Heart left ventricle (tissue), 16 donors: ENCODE results near the gene CCNJL. TPM values are rescaled to one million over a fixed set of nuclear protein-coding genes. Genes with fewer than 3 reads are reported as not detected.
"Not testable (repeated sequence)": the region's sequence is repeated elsewhere in the genome, so short reads cannot be mapped to it uniquely, and the experiment has no call there.

Experiments
- ATAC-seq, 4 donors: fragments of 200-7000 bp; cut with Tn5 transposase; one replicate each; pipeline ENCODE4 v1.9.1; 2020 to 2022; ENCODE audit warnings: moderate library complexity in 4 of 4, mild to moderate bottlenecking in 3 of 4, moderate number of reproducible peaks in 1 of 4
- DNase-seq, 5 donors: peaks; one replicate each; pipeline ENCODE4 v3.0.0-alpha.2; 2020
- H3K27ac ChIP-seq, 12 donors: fragments of 200-600 bp; sonication (generic) in 4 of 12; one replicate each; pipeline versions ENCODE4 v1.5.0 to v1.8.0; 2016 to 2022; ENCODE audit warnings: mild to moderate bottlenecking in 2 of 12
- H3K27me3 ChIP-seq, 9 donors: fragments of 200-600 bp; sonication (generic) in 2 of 9; one replicate each; pipeline versions ENCODE4 v1.5.1 to v1.8.0; 2016 to 2022; ENCODE audit warnings: mild to moderate bottlenecking in 3 of 9
- H3K36me3 ChIP-seq, 9 donors: fragments of 200-600 bp; sonication (generic) in 2 of 9; one replicate each; pipeline versions ENCODE4 v1.5.0 to v1.8.0; 2018 to 2022; ENCODE audit warnings: mild to moderate bottlenecking in 2 of 9
- H3K4me1 ChIP-seq, 12 donors: fragments of 200-600 bp; sonication (generic) in 4 of 12; one replicate each; pipeline versions ENCODE4 v1.5.0 to v1.8.0; 2016 to 2022; ENCODE audit warnings: mild to moderate bottlenecking in 3 of 12
- H3K4me3 ChIP-seq, 12 donors: fragments of 200-600 bp; sonication (generic) in 4 of 12; one replicate each; pipeline versions ENCODE4 v1.5.0 to v1.8.0; 2017 to 2022; ENCODE audit warnings: mild to moderate bottlenecking in 9 of 12, moderate library complexity in 4 of 12
- H3K9me3 ChIP-seq, 12 donors: fragments of 200-600 bp; sonication (generic) in 4 of 12; one replicate each; pipeline versions ENCODE4 v1.5.0 to v1.8.0; 2016 to 2022; ENCODE audit warnings: mild to moderate bottlenecking in 1 of 12
- CTCF ChIP-seq, 12 donors: fragments of 200-600 bp; sonication (generic) in 4 of 12; IDR thresholded peaks; one replicate each; pipeline versions ENCODE4 v1.5.0 to v1.8.0; 2018 to 2022; ENCODE audit warnings: antibody characterized with exemption in 12 of 12, mild to moderate bottlenecking in 5 of 12
- POLR2A ChIP-seq, 2 donors: fragments of 450-650 bp; IDR thresholded peaks; one replicate each; pipeline ENCODE4 v1.6.1; 2017; ENCODE audit warnings: antibody characterized with exemption in 2 of 2, mild to moderate bottlenecking in 2 of 2, moderate library complexity in 2 of 2
- WGBS, 4 donors: extraction: QIAGEN DNeasy Blood & Tissue Kit in 2 of 4; methylation state at CpG; one replicate each; pipeline versions ENCODE4 v1.1.5 to v1.1.7; 2013 to 2018; 5-methylcytosine and 5-hydroxymethylcytosine counted together
- intact Hi-C, 10 donors: fragments of 100-400 bp; cut with DNase I; formaldehyde crosslinking; loops; one replicate each; pipeline versions ENCODE4 v1.11.1 to v1.14.2; 2022
- polyA plus RNA-seq, 2 donors: library from polyadenylated mRNA; stranded (reverse); fragments of 200-250 nt; gene quantifications; one replicate each; pipeline ENCODE4 v1.2.3, GENCODE V29; 2013
- total RNA-seq, 9 donors: library from RNA; depleted of rRNA in 2 of 9; stranded (reverse); fragments of >200 nt in 2 of 9; fragmentation: NEBNext Ultra II Directional in 3 of 9; extraction: Animal tissue kit (Norgen Biotek cat#: 25700) in 3 of 9; gene quantifications; one replicate each; pipeline versions ENCODE4 v1.1.0 to v1.2.4, GENCODE V29; 2016 to 2023
- donor health status: ischemic (EF 13 %, LVEDD 7.1; RV severe dilation, severe dysfunction).
- donor health status: healthy with polysubstance abuse.
- donor health status: DM: no; HTN: yes; CAD: no.
- donor health status: DM: no; HTN: no; CAD: no.
- donor health status: ischemic (EF 25% LVEDD 6.9; RV normal size, moderate dysfunction).
- donor health status: ischemic (EF 25% LVEDD 5.7; RV mildly dilated, moderate dysfunction).
- donor health status: healthy.
- donor health status: DM: yes; HTN: yes; CAD: no.
- donor health status: ischemic (EF 35%, LVEDD 5.7; RV mildly dilated, moderate dysfunction).
- donor health status: nonischemic (EF 11% LVEDD 7.7; RV severe dilation, severe dysfunction).
- donor health status: DM: yes; HTN: yes; CAD: no.
- donor health status: PGD.
- donor health status: ischemic (EF 29% LVEDD 5.4; RV normal size, mild dysfunction).
- donor health status: nonischemic (EF 23%, LVEDD 6.1; RV moderate dilation, normal function).

Gene CCNJL
- total and polyA plus RNA-seq, 11 donors: 3.5 to 12.4 (median 7.2) TPM

GRCh38 chr5:160251406-160252155 lies 60.8 kb downstream of the CCNJL start:
- WGBS, 4 donors: 71 to 82% (median 81%) methylated on average over 14 of the region's 14 CpGs
- H3K4me3 ChIP-seq: no peak overlapping the region
- ATAC-seq: no peak
- H3K27ac ChIP-seq: no peak overlapping the region
- TF ChIP-seq CTCF (IDR thresholded peaks at IDR 0.05) (no peak), POLR2A (IDR thresholded peaks at IDR 0.05) (no peak)
- DNase-seq: no peak
- peaks cover 0 to 4% (median 0%) of the 10 kb centered on the region in 12 donors for H3K4me1 ChIP-seq
- H3K9me3 ChIP-seq: no peaks in the 10 kb centered on the region
- intact Hi-C loops: no loop called here
- H3K27me3 ChIP-seq: no peaks in the 10 kb centered on the region
- peaks cover 0 to 45% (median 32%) of the 10 kb centered on the region in 9 donors for H3K36me3 ChIP-seq

- Histone ChIP-seq H3K27me3 (no peaks in the 10 kb centered on the region), H3K9me3 (no peaks in the 10 kb centered on the region), H3K4me3 (no peak overlapping the region), H3K27ac (no peak overlapping the region), H3K36me3 (peaks cover 0 to 39% (median 32%) of the 10 kb centered on the region in 9 donors), H3K4me1 (peaks cover 0 to 4% (median 0%) of the 10 kb centered on the region in 12 donors)
- DNase-seq: no peak
- no peak for TF ChIP-seq CTCF (IDR thresholded peaks at IDR 0.05)
- no peak for TF ChIP-seq POLR2A (IDR thresholded peaks at IDR 0.05)
- intact Hi-C loops: no loop called here
- WGBS, 4 donors: 72 to 84% (median 81%) methylated on average over 2 of the region's 2 CpGs
- no peak for ATAC-seq
Observed at GRCh38 chr5:160250826-160251225, 61.5 kb downstream of the CCNJL start.

GRCh38 chr5:160250226-160250625 lies 62.1 kb downstream of the CCNJL start:
- no peak overlapping the region for H3K27ac ChIP-seq
- intact Hi-C loops: no loop called here

GRCh38 chr5:160249570-160249969 lies 62.8 kb downstream of the CCNJL start:
- H3K9me3 ChIP-seq, H3K4me3 ChIP-seq, intact Hi-C loops, H3K4me1 ChIP-seq, ATAC-seq, H3K27me3 ChIP-seq, H3K27ac ChIP-seq, DNase-seq: not testable (repeated sequence)
- 96 to 100% (median 99%) methylated on average over 1 of the region's 1 CpG for WGBS, 4 donors
- H3K36me3 ChIP-seq: peaks cover 0 to 28% (median 24%) of the 10 kb centered on the region in 9 donors

More at GRCh38 chr5:160250226-160250625, 62.1 kb downstream of the CCNJL start:
- DNase-seq: no peak
- ATAC-seq: no peak
- H3K4me1 ChIP-seq: peaks cover 0 to 4% (median 0%) of the 10 kb centered on the region in 12 donors
- TF ChIP-seq CTCF (IDR thresholded peaks at IDR 0.05) (no peak), POLR2A (IDR thresholded peaks at IDR 0.05) (no peak)
- WGBS, 4 donors: 95 to 100% (median 98%) methylated on average over 5 of the region's 5 CpGs
- no peak overlapping the region for H3K4me3 ChIP-seq
- no peaks in the 10 kb centered on the region for H3K9me3 ChIP-seq
- H3K36me3 ChIP-seq: peaks cover 0 to 34% (median 28%) of the 10 kb centered on the region in 9 donors
- H3K27me3 ChIP-seq: no peaks in the 10 kb centered on the region
